HepG2 (cell line): ENCODE results near the gene ROM1. TPM values are rescaled to one million over a fixed set of nuclear protein-coding genes. Genes with fewer than 3 reads are reported as not detected.

Experiments used
- ARID2 ChIP-seq: sonication (generic); formaldehyde crosslinking; IDR thresholded peaks from 2 replicates; pipeline ENCODE4 v1.8.1; 2022; ENCODE audit warnings: mild to moderate bottlenecking, missing genetic modification reagents, borderline replicate concordance
- BRCA1 ChIP-seq: sonication (generic); formaldehyde crosslinking; IDR thresholded peaks from 2 replicates; pipeline ENCODE4 v1.4.0; 2020; ENCODE audit warnings: missing genetic modification reagents
- BRD4 ChIP-seq: sonication (generic); formaldehyde crosslinking; IDR thresholded peaks from 2 replicates; pipeline ENCODE4 v1.4.0; 2020; ENCODE audit warnings: missing genetic modification reagents
- CHCHD3 ChIP-seq: sonication (generic); formaldehyde crosslinking; IDR thresholded peaks from 2 replicates; pipeline ENCODE4 v1.8.0; 2022; ENCODE audit warnings: mild to moderate bottlenecking, missing genetic modification reagents, moderate library complexity
- DDIT3 ChIP-seq: sonication (generic); formaldehyde crosslinking; IDR thresholded peaks from 2 replicates; pipeline ENCODE4 v1.4.0; 2020; ENCODE audit warnings: mild to moderate bottlenecking, missing genetic modification reagents
- FUBP1 ChIP-seq: sonication (generic); formaldehyde crosslinking; IDR thresholded peaks from 2 replicates; pipeline ENCODE4 v1.5.1; 2020; ENCODE audit warnings: missing genetic modification reagents, mild to moderate bottlenecking, borderline replicate concordance
- GLI4 ChIP-seq: sonication (generic); formaldehyde crosslinking; IDR thresholded peaks from 2 replicates; pipeline ENCODE4 v1.5.1; 2020; ENCODE audit warnings: missing genetic modification reagents, mild to moderate bottlenecking, moderate library complexity, borderline replicate concordance
- MIER3 ChIP-seq: IDR thresholded peaks from 2 replicates; pipeline ENCODE4 v1.6.1; 2016; ENCODE audit warnings: missing compliant biosample characterization, borderline replicate concordance
- MYNN ChIP-seq: sonication (generic); formaldehyde crosslinking; IDR thresholded peaks from 2 replicates; pipeline ENCODE4 v1.4.0; 2020; ENCODE audit warnings: mild to moderate bottlenecking, low read depth, missing genetic modification reagents
- PBX3 ChIP-seq: sonication (generic); formaldehyde crosslinking; IDR thresholded peaks from 2 replicates; pipeline ENCODE4 v1.8.1; 2023; ENCODE audit warnings: missing genetic modification reagents, inconsistent platforms, borderline replicate concordance
- SIN3A ChIP-seq: IDR thresholded peaks from 2 replicates; pipeline ENCODE4 v1.6.1; 2011; ENCODE audit warnings: low read depth, mild to moderate bottlenecking, control low read depth, low read length, borderline replicate concordance
- TMF1 ChIP-seq: sonication (generic); formaldehyde crosslinking; IDR thresholded peaks from 2 replicates; pipeline ENCODE4 v1.8.1; 2022; ENCODE audit warnings: low read depth, missing genetic modification reagents
- ZBTB3 ChIP-seq: sonication (generic); formaldehyde crosslinking; IDR thresholded peaks from 2 replicates; pipeline ENCODE4 v1.4.0; 2020; ENCODE audit warnings: low read depth, mild to moderate bottlenecking, moderate library complexity, missing genetic modification reagents, borderline replicate concordance
- ZMAT5 ChIP-seq: sonication (generic); formaldehyde crosslinking; IDR thresholded peaks from 2 replicates; pipeline ENCODE4 v1.5.0; 2020; ENCODE audit warnings: mild to moderate bottlenecking, low read depth, missing genetic modification reagents, borderline replicate concordance
- ZNF567 ChIP-seq: sonication (generic); formaldehyde crosslinking; IDR thresholded peaks from 2 replicates; pipeline ENCODE4 v1.8.1; 2023; ENCODE audit warnings: mild to moderate bottlenecking, missing genetic modification reagents, borderline replicate concordance
- ZNF782 ChIP-seq: sonication (generic); formaldehyde crosslinking; IDR thresholded peaks from 2 replicates; pipeline ENCODE4 v1.4.0; 2020; ENCODE audit warnings: missing genetic modification reagents, mild to moderate bottlenecking, borderline replicate concordance
- ZNF788 ChIP-seq: sonication (generic); formaldehyde crosslinking; IDR thresholded peaks from 2 replicates; pipeline ENCODE4 v1.5.0; 2020; ENCODE audit warnings: mild to moderate bottlenecking, missing genetic modification reagents, borderline replicate concordance
- ZNF883 ChIP-seq: sonication (generic); formaldehyde crosslinking; IDR thresholded peaks from 2 replicates; pipeline ENCODE4 v1.5.1; 2020; ENCODE audit warnings: mild to moderate bottlenecking, missing genetic modification reagents; ENCODE audit errors: not compliant biosample characterization
- ZSCAN31 ChIP-seq: sonication (generic); formaldehyde crosslinking; IDR thresholded peaks from 2 replicates; pipeline ENCODE4 v1.5.0; 2020; ENCODE audit warnings: low read depth, mild to moderate bottlenecking, missing genetic modification reagents
- polyA plus RNA-seq, 8 experiments: library from polyadenylated mRNA; depleted of rRNA in 3 of 8; stranded (reverse) in 7 of 8; unstranded in 1 of 8; fragments of >200 nt; fragmentation: Illumina TruSeq in 4 of 8; extraction: Trizol in 4 of 8; gene quantifications; 2 replicates each; pipeline versions ENCODE4 v1.2.1 to v1.2.3, GENCODE V29; 2011 to 2016; ENCODE audit warnings: low read depth in 4 of 8, missing spikeins in 1 of 8, mixed read lengths in 1 of 8; ENCODE audit not compliant: insufficient read depth in 1 of 8
- total RNA-seq, 5 experiments: library from RNA; depleted of rRNA; stranded (reverse); fragments of >200 nt; fragmentation: Illumina TruSeq; extraction: Trizol; gene quantifications; 2 replicates each; pipeline ENCODE4 v1.2.3, GENCODE V29; 2016; ENCODE audit warnings: low read depth in 1 of 5
- TF ChIP-seq, protein P1 (sequence below): sonication (generic); formaldehyde crosslinking; IDR thresholded peaks from 2 replicates; pipeline ENCODE4 v1.5.1; 2020; ENCODE audit warnings: missing genetic modification reagents, mild to moderate bottlenecking, borderline replicate concordance
- TF ChIP-seq, protein P2 (sequence below), 2 experiments: fragments of 450-650 bp in 1 of 2; sonication (generic) in 1 of 2; formaldehyde crosslinking; IDR thresholded peaks; 2 replicates each; pipeline versions ENCODE4 v1.5.0 to v1.8.0; 2020 to 2022; ENCODE audit warnings: mild to moderate bottlenecking in 1 of 2, missing genetic modification reagents in 1 of 2

ROM1 gene
- total and polyA plus RNA-seq, 2 of the 13 experiments (the other 11 are each of a cell fraction or from before 2014, with no cell fraction given) = 1.2 to 2.4 TPM

- TF ChIP-seq, protein P1, sequence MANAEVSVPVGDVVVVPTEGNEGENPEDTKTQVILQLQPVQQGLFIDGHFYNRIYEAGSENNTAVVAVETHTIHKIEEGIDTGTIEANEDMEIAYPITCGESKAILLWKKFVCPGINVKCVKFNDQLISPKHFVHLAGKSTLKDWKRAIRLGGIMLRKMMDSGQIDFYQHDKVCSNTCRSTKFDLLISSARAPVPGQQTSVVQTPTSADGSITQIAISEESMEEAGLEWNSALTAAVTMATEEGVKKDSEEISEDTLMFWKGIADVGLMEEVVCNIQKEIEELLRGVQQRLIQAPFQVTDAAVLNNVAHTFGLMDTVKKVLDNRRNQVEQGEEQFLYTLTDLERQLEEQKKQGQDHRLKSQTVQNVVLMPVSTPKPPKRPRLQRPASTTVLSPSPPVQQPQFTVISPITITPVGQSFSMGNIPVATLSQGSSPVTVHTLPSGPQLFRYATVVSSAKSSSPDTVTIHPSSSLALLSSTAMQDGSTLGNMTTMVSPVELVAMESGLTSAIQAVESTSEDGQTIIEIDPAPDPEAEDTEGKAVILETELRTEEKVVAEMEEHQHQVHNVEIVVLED (CRISPR knock-in tag) = peak; percentile 63; the same call in 1 of the 2 replicates
- TF ChIP-seq ZNF883 (CRISPR knock-in tag) (no peak), ZNF567 (CRISPR knock-in tag) (no peak), GLI4 (CRISPR knock-in tag) (peak; percentile 68; the same call in 1 of the 2 replicates), PBX3 (CRISPR knock-in tag) (no peak), TMF1 (peak; percentile 33; the same call in 1 of the 2 replicates), BRCA1 (0 out of 2 replicates have a peak, but pooled peaks have one; percentile 25), SIN3A (peak; percentile 59; the same call in 1 of the 2 replicates), DDIT3 (no peak), FUBP1 (CRISPR knock-in tag) (no peak), ARID2 (CRISPR knock-in tag) (no peak), MIER3 (peak; percentile 67; the same call in 1 of the 2 replicates), ZBTB3 (no peak), ZNF788 (CRISPR knock-in tag) (peak; percentile 77; the same call in 1 of the 2 replicates), MYNN (no peak), ZMAT5 (CRISPR knock-in tag) (no peak), ZNF782 (no peak; the same call in 1 of the 2 replicates), BRD4 (no peak), ZSCAN31 (CRISPR knock-in tag) (peak; percentile 86), CHCHD3 (no peak)
- TF ChIP-seq, protein P2, sequence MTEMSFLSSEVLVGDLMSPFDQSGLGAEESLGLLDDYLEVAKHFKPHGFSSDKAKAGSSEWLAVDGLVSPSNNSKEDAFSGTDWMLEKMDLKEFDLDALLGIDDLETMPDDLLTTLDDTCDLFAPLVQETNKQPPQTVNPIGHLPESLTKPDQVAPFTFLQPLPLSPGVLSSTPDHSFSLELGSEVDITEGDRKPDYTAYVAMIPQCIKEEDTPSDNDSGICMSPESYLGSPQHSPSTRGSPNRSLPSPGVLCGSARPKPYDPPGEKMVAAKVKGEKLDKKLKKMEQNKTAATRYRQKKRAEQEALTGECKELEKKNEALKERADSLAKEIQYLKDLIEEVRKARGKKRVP (CRISPR knock-in tag; IDR thresholded peaks at IDR 0.05) = no peak
Observed at GRCh38 chr11:62573592-62574362, 39.3 kb upstream of the ROM1 start, which contains the start of gene EEF1G (continued).
